HCT116 (cell line): Measurements from ENCODE around the gene VPS9D1. TPM values are rescaled to one million over a fixed set of nuclear protein-coding genes. Genes with fewer than 3 reads are reported as not detected.
A peak's percentile ranks its signal among the peaks of the same experiment; 100 is the strongest.

Experiments used
- ATAC-seq: fragments of 200-7000 bp; cut with Tn5 transposase; 2 replicates; pipeline ENCODE4 v1.9.1; 2020; ENCODE audit warnings: mild to moderate bottlenecking, moderate library complexity
- BruUV-seq: library from RNA; stranded (reverse); fragments of 400-500 nt; replicated peaks from 2 replicates; lab custom pipeline; 2021; lab: Mats Ljungman, UMichigan
- CTCF ChIA-PET: fragments of 300-600 bp; sonication (Branson Sonifier 250); formaldehyde crosslinking; loops from one replicate; lab custom pipeline; 2021; ENCODE audit warnings: antibody characterized with exemption; lab: Charles Lee
- POLR2A ChIA-PET: fragments of 300-600, 350-600 bp; sonication (Branson Sonifier 250); formaldehyde crosslinking; loops from one replicate; lab custom pipeline; 2021; ENCODE audit warnings: antibody characterized with exemption; lab: Charles Lee
- RAD21 ChIA-PET, 2 experiments: fragments of 300-600 bp; sonication (Branson Sonifier 250); formaldehyde crosslinking; loops; one replicate each; lab custom pipeline; 2023; ENCODE audit warnings: low total read pairs in 2 of 2; ENCODE audit not compliant: uncharacterized antibody in 2 of 2, unreplicated experiment in 2 of 2, low non-redundant PET in 1 of 2; lab: Charles Lee
- DNase-seq: peaks from one replicate; pipeline ENCODE4 v3.0.0-alpha.2; 2010; ENCODE audit warnings: low read depth, low spot score
- H2AFZ ChIP-seq: fragments of 200-600 bp; shearing (Covaris generic), sonication (generic); 2 replicates; pipeline ENCODE4 v1.6.1; 2017; ENCODE audit warnings: low read depth, mixed run types, mixed read lengths, antibody characterized with exemption, low read length; ENCODE audit not compliant: poor library complexity, severe bottlenecking
- H3K27ac ChIP-seq: 2 replicates; pipeline ENCODE4 v1.5.1; 2012; ENCODE audit warnings: low read depth, low read length
- H3K27me3 ChIP-seq: fragments of 200-600 bp; sonication (generic); 2 replicates; pipeline ENCODE4 v1.6.1; 2016; ENCODE audit warnings: mixed run types, low read length, mixed read lengths; ENCODE audit not compliant: insufficient read depth
- H3K36me3 ChIP-seq, 2 experiments: fragments of 200-500 bp in 1 of 2; fragments of 200-600 bp in 1 of 2; sonication (Bioruptor generic) in 1 of 2; sonication (generic) in 1 of 2; 2 replicates each; pipeline versions ENCODE4 v1.5.1 to v1.6.1; 2014 to 2016; ENCODE audit warnings: low read length in 2 of 2, inconsistent platforms in 1 of 2, mixed read lengths in 1 of 2, mixed run types in 1 of 2; ENCODE audit not compliant: insufficient read depth in 2 of 2, control insufficient read depth in 1 of 2
- H3K4me1 ChIP-seq, 2 experiments: fragments of 200-600 bp in 1 of 2; sonication (generic) in 1 of 2; 2 replicates each; pipeline versions ENCODE4 v1.5.1 to v1.6.1; 2012 to 2017; ENCODE audit warnings: low read length in 2 of 2, inconsistent platforms in 1 of 2, mild to moderate bottlenecking in 1 of 2, mixed read lengths in 1 of 2, mixed run types in 1 of 2, moderate library complexity in 1 of 2; ENCODE audit not compliant: insufficient read depth in 2 of 2, control insufficient read depth in 1 of 2
- H3K4me2 ChIP-seq: fragments of 200-600 bp; sonication (generic); 2 replicates; pipeline ENCODE4 v1.6.1; 2017; ENCODE audit warnings: mixed run types, low read length, mixed read lengths
- H3K4me3 ChIP-seq, 2 experiments: fragments of 200-600 bp in 1 of 2; sonication (generic) in 1 of 2; replicated peaks in 1 of 2; 2 replicates each; pipeline ENCODE4 v1.5.1; 2011 to 2016; ENCODE audit warnings: low read length in 2 of 2, control low read depth in 1 of 2, low read depth in 1 of 2, mild to moderate bottlenecking in 1 of 2, mixed read lengths in 1 of 2, mixed run types in 1 of 2
- H3K79me2 ChIP-seq: fragments of 200-600 bp; sonication (generic); 2 replicates; pipeline ENCODE4 v1.6.1; 2017; ENCODE audit warnings: mild to moderate bottlenecking, mixed run types, low read length, moderate library complexity, mixed read lengths; ENCODE audit not compliant: insufficient read depth
- H3K9ac ChIP-seq: fragments of 200-600 bp; sonication (generic); 2 replicates; pipeline ENCODE4 v1.6.1; 2016; ENCODE audit warnings: low read length, mixed read lengths
- H3K9me2 ChIP-seq: fragments of 200-600 bp; sonication (generic), shearing (Covaris generic); 2 replicates; pipeline ENCODE4 v1.6.1; 2017; ENCODE audit warnings: mixed run types, mild to moderate bottlenecking, moderate library complexity; ENCODE audit not compliant: insufficient read depth
- H3K9me3 ChIP-seq, 2 experiments: fragments of 200-500 bp in 1 of 2; fragments of 200-600 bp in 1 of 2; sonication (Bioruptor generic) in 1 of 2; sonication (generic) in 1 of 2; 2 replicates each; pipeline ENCODE4 v1.6.1; 2014 to 2017; ENCODE audit warnings: low read length in 2 of 2, mixed read lengths in 2 of 2, inconsistent platforms in 1 of 2, low read depth in 1 of 2, mild to moderate bottlenecking in 1 of 2, mixed run types in 1 of 2, moderate library complexity in 1 of 2; ENCODE audit not compliant: control insufficient read depth in 1 of 2, insufficient read depth in 1 of 2
- H4K20me1 ChIP-seq: fragments of 200-600 bp; sonication (generic), shearing (Covaris generic); 2 replicates; pipeline ENCODE4 v1.6.1; 2017; ENCODE audit warnings: mixed run types, mild to moderate bottlenecking, moderate library complexity; ENCODE audit not compliant: insufficient read depth
- CBX3 ChIP-seq: IDR thresholded peaks from 2 replicates; pipeline ENCODE4 v1.6.1; 2012; ENCODE audit warnings: low read depth
- CEBPB ChIP-seq: IDR thresholded peaks from 2 replicates; pipeline ENCODE4 v1.6.1; 2012; ENCODE audit warnings: low read depth
- CTCF ChIP-seq, 3 experiments: fragments of 200-600 bp in 1 of 3; sonication (generic) in 1 of 3; IDR thresholded peaks in 2 of 3; conservative IDR thresholded peaks in 1 of 3; 2 replicates each; pipeline ENCODE4 v1.5.1; 2012 to 2017; ENCODE audit warnings: low read depth in 2 of 3, low read length in 2 of 3, antibody characterized with exemption in 1 of 3, borderline replicate concordance in 1 of 3, control low read depth in 1 of 3, mild to moderate bottlenecking in 1 of 3, mixed read lengths in 1 of 3, mixed run types in 1 of 3, moderate library complexity in 1 of 3; ENCODE audit not compliant: insufficient read depth in 1 of 3
- ELF1 ChIP-seq: IDR thresholded peaks from 2 replicates; pipeline ENCODE4 v1.6.1; 2012; ENCODE audit warnings: low read depth, borderline replicate concordance
- EZH2 ChIP-seq: fragments of 200-600 bp; sonication (generic); IDR thresholded peaks from 2 replicates; pipeline ENCODE4 v1.6.1; 2017; ENCODE audit warnings: antibody characterized with exemption, mixed run types
- EZH2phosphoT487 ChIP-seq: fragments of 200-600 bp; IDR thresholded peaks from 2 replicates; pipeline ENCODE4 v1.6.1; 2018; ENCODE audit warnings: antibody characterized with exemption, borderline replicate concordance
- FOSL1 ChIP-seq: IDR thresholded peaks from 2 replicates; pipeline ENCODE4 v1.6.1; 2012; ENCODE audit warnings: low read depth
- JUND ChIP-seq: IDR thresholded peaks from 2 replicates; pipeline ENCODE4 v1.6.1; 2012
- MAX ChIP-seq: IDR thresholded peaks from 2 replicates; pipeline ENCODE4 v1.6.1; 2012
- POLR2A ChIP-seq: IDR thresholded peaks from 2 replicates; pipeline ENCODE4 v1.7.0; 2011; ENCODE audit warnings: borderline replicate concordance; ENCODE audit not compliant: insufficient read depth, insufficient read length; ENCODE audit errors: extremely low read depth
- POLR2AphosphoS5 ChIP-seq: IDR thresholded peaks from 2 replicates; pipeline ENCODE4 v1.6.1; 2011; ENCODE audit warnings: mild to moderate bottlenecking, low read depth, low read length, moderate library complexity
- RAD21 ChIP-seq: IDR thresholded peaks from 2 replicates; pipeline ENCODE4 v1.6.1; 2012; ENCODE audit warnings: low read depth, mild to moderate bottlenecking
- SIN3A ChIP-seq: IDR thresholded peaks from 2 replicates; pipeline ENCODE4 v1.6.1; 2012; ENCODE audit warnings: low read depth
- SP1 ChIP-seq: IDR thresholded peaks from 2 replicates; pipeline ENCODE4 v1.6.1; 2012; ENCODE audit warnings: low read depth
- SRF ChIP-seq: IDR thresholded peaks from 2 replicates; pipeline ENCODE4 v1.6.1; 2012; ENCODE audit warnings: low read depth
- TCF7L2 ChIP-seq: IDR thresholded peaks from 2 replicates; pipeline ENCODE4 v1.7.0; 2011; ENCODE audit warnings: borderline replicate concordance, inconsistent platforms; ENCODE audit not compliant: insufficient read depth, insufficient read length; ENCODE audit errors: extremely low read depth
- ZFX ChIP-seq: fragments of 450-650 bp; IDR thresholded peaks from 2 replicates; pipeline ENCODE4 v1.6.1; 2017
- ZNF274 ChIP-seq: fragments of 200-500 bp; sonication (Bioruptor generic); IDR thresholded peaks from 2 replicates; pipeline ENCODE4 v1.6.1; 2014; ENCODE audit warnings: mild to moderate bottlenecking, low read depth, low read length, inconsistent platforms
- intact Hi-C: fragments of 100-400 bp; cut with micrococcal nuclease; formaldehyde crosslinking; loops from 2 replicates; pipeline ENCODE4 v1.10.0; 2022
- total RNA-seq: library from RNA; stranded (reverse); gene quantifications from one replicate; pipeline ENCODE4 v1.2.1, GENCODE V29; 2021; ENCODE audit not compliant: unreplicated experiment
- TF ChIP-seq, protein P1 (sequence below): IDR thresholded peaks from 2 replicates; pipeline ENCODE4 v1.6.1; 2011; ENCODE audit warnings: mild to moderate bottlenecking, low read length, moderate library complexity; ENCODE audit not compliant: insufficient replicate concordance; ENCODE audit errors: extremely low read depth

Gene VPS9D1
- total RNA-seq, 1 experiment from 2014 or later, result 4.2 TPM

DNA sequence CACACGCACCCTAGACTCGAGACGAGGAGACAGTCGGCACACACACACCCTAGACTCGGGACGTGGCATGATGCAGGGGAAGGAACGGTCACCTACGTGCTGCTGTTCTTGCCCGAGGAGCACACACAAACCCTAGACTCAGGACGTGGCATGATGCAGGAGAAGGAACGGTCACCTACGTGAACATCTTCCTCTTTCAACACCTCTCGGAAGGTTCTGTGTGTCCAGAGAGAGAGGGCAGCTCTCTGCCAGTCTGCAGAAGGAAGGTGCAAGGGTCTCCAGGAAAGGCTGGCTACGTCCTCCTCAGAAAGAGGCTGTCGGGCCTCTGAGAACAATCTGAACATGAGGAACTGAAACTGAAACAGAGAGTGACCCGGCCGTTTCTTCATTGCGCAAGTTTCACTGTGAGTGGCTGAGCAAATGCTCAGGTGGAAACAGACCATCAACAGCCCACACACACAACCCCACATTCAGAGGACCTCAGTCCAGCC is 44.1 kb upstream of the VPS9D1 start:
- H3K9me2 ChIP-seq, result no peaks in the 10 kb centered on the region
- no peak for TF ChIP-seq CTCF (IDR thresholded peaks at IDR 0.05 in 2 of 3, conservative IDR thresholded peaks at IDR 0.05 in 1 of 3; ENCODE audit: borderline replicate concordance in 1 of 3, insufficient read depth in 1 of 3, low read depth in 2 of 3, low read length in 2 of 3)
- no peak for TF ChIP-seq RAD21
- no peak for TF ChIP-seq TCF7L2
- TF ChIP-seq CEBPB, result no peak
- no peak for TF ChIP-seq SRF
- TF ChIP-seq, protein P1, sequence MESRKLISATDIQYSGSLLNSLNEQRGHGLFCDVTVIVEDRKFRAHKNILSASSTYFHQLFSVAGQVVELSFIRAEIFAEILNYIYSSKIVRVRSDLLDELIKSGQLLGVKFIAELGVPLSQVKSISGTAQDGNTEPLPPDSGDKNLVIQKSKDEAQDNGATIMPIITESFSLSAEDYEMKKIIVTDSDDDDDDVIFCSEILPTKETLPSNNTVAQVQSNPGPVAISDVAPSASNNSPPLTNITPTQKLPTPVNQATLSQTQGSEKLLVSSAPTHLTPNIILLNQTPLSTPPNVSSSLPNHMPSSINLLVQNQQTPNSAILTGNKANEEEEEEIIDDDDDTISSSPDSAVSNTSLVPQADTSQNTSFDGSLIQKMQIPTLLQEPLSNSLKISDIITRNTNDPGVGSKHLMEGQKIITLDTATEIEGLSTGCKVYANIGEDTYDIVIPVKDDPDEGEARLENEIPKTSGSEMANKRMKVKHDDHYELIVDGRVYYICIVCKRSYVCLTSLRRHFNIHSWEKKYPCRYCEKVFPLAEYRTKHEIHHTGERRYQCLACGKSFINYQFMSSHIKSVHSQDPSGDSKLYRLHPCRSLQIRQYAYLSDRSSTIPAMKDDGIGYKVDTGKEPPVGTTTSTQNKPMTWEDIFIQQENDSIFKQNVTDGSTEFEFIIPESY, result no peak
- TF ChIP-seq EZH2, result no peak
- no peak for TF ChIP-seq ZNF274
- no peak for TF ChIP-seq ELF1
- TF ChIP-seq JUND, result no peak
- TF ChIP-seq CBX3, result no peak
- TF ChIP-seq POLR2AphosphoS5, result no peak
- TF ChIP-seq MAX, result no peak
- no peak for TF ChIP-seq EZH2phosphoT487
- no peak for TF ChIP-seq FOSL1
- no peak for TF ChIP-seq SP1
- no peak for TF ChIP-seq SIN3A
- no peak for TF ChIP-seq ZFX
- TF ChIP-seq POLR2A, result no peak
- ChIA-PET RAD21 (no interaction called here), CTCF (no interaction called here), POLR2A (no interaction called here)
- no peaks in the 10 kb centered on the region for H3K9me3 ChIP-seq
- DNase-seq (no peak), ATAC-seq (no peak)
- no peak overlapping the region for H2AFZ ChIP-seq
- peaks cover 62 to 84% of the 10 kb centered on the region in 2 experiments for H3K36me3 ChIP-seq
- H3K9ac ChIP-seq, result no peak overlapping the region
- intact Hi-C loops, result no loop called here
- no TSS peak for BruUV-seq
- H3K27ac ChIP-seq, result peak overlapping the region; percentile 14; the same call in 1 of the 2 replicates
- H3K4me1 ChIP-seq, result no peaks in the 10 kb centered on the region
- no peak overlapping the region for H3K4me3 ChIP-seq
- peaks cover 31% of the 10 kb centered on the region; the same call in 1 of the 2 replicates for H3K79me2 ChIP-seq
- H3K4me2 ChIP-seq, result no peak overlapping the region
- no peaks in the 10 kb centered on the region for H3K27me3 ChIP-seq
- H4K20me1 ChIP-seq, result no peaks in the 10 kb centered on the region; the same call in 1 of the 2 replicates
